ENCODE results near the gene NTSR1. TPM values are rescaled to one million over a fixed set of nuclear protein-coding genes. Genes with fewer than 3 reads are reported as not detected.

Gene NTSR1
- polyA plus RNA-seq, 1 donor from 2014 or later = 0.05 TPM

- H3K79me2 ChIP-seq (replicated peaks; ENCODE audit: insufficient read depth, low read length) = no peaks in the 10 kb centered on the region
- H3K9me2 ChIP-seq (ENCODE audit: insufficient read depth, low read length) = no peaks in the 10 kb centered on the region
- no peaks in the 10 kb centered on the region for H3K9me3 ChIP-seq (ENCODE audit: low read length)
- H3K27ac ChIP-seq (ENCODE audit: low read length) = no peak overlapping the region
- H4K20me1 ChIP-seq (ENCODE audit: insufficient read depth) = no peaks in the 10 kb centered on the region
- H3F3A ChIP-seq (ENCODE audit: insufficient read depth, low read length, poor library complexity, severe bottlenecking) = no peaks in the 10 kb centered on the region
- H3K9ac ChIP-seq (ENCODE audit: low read length) = no peak overlapping the region
- H2AFZ ChIP-seq (ENCODE audit: low read depth, low read length) = no peak overlapping the region
- no peaks in the 10 kb centered on the region for H3K36me3 ChIP-seq (ENCODE audit: insufficient read depth, low read length)
- no peak overlapping the region for H3K4me2 ChIP-seq (ENCODE audit: low read length)
- TF ChIP-seq SMC3 (conservative IDR thresholded peaks at IDR 0.05; ENCODE audit: poor library complexity) (no peak), EZH2 (IDR thresholded peaks at IDR 0.05; ENCODE audit: borderline replicate concordance, insufficient read depth, low read length, poor library complexity, severe bottlenecking) (no peak)
- no peak overlapping the region for H3K4me3 ChIP-seq (ENCODE audit: low read length)
- no peaks in the 10 kb centered on the region for H3K27me3 ChIP-seq (ENCODE audit: insufficient read depth, low read depth, low read length)
Measured at GRCh38 chr20:62761759-62762131, 53.1 kb downstream of the NTSR1 start.

GRCh38 chr20:62762376-62762775 lies 53.7 kb downstream of the NTSR1 start:
- Histone ChIP-seq H3K4me2 (ENCODE audit: low read length) (no peak overlapping the region), H2AFZ (ENCODE audit: low read depth, low read length) (no peak overlapping the region), H3K9me2 (ENCODE audit: insufficient read depth, low read length) (no peaks in the 10 kb centered on the region), H3K9ac (ENCODE audit: low read length) (no peak overlapping the region), H3K36me3 (ENCODE audit: insufficient read depth, low read length) (no peaks in the 10 kb centered on the region), H4K20me1 (ENCODE audit: insufficient read depth) (no peaks in the 10 kb centered on the region), H3K27me3 (ENCODE audit: insufficient read depth, low read depth, low read length) (no peaks in the 10 kb centered on the region), H3K27ac (ENCODE audit: low read length) (no peak overlapping the region), H3K4me3 (ENCODE audit: low read length) (no peak overlapping the region), H3F3A (ENCODE audit: insufficient read depth, low read length, poor library complexity, severe bottlenecking) (no peaks in the 10 kb centered on the region), H3K79me2 (replicated peaks; ENCODE audit: insufficient read depth, low read length) (no peaks in the 10 kb centered on the region), H3K9me3 (ENCODE audit: low read length) (no peaks in the 10 kb centered on the region)
- TF ChIP-seq TAF1 (IDR thresholded peaks at IDR 0.05; ENCODE audit: low read depth) (no peak), EP300 (conservative IDR thresholded peaks at IDR 0.05; ENCODE audit: poor library complexity, severe bottlenecking) (no peak)

- TF ChIP-seq POLR2AphosphoS5 (IDR thresholded peaks at IDR 0.05) (no peak), CTCF (IDR thresholded peaks at IDR 0.05; ENCODE audit: poor library complexity, severe bottlenecking) (no peak)
- no peak overlapping the region for H3K4me3 ChIP-seq (ENCODE audit: low read length)
- no peak overlapping the region for H3K27ac ChIP-seq (ENCODE audit: low read length)
- H2AFZ ChIP-seq (ENCODE audit: low read depth, low read length) = no peak overlapping the region
- H3K9ac ChIP-seq (ENCODE audit: low read length) = no peak overlapping the region
- no peaks in the 10 kb centered on the region for H3K27me3 ChIP-seq (ENCODE audit: insufficient read depth, low read depth, low read length)
- H3K9me3 ChIP-seq (ENCODE audit: low read length) = no peaks in the 10 kb centered on the region
- no peak overlapping the region for H3K4me2 ChIP-seq (ENCODE audit: low read length)
- H3K79me2 ChIP-seq (replicated peaks; ENCODE audit: insufficient read depth, low read length) = no peaks in the 10 kb centered on the region
- H3K9me2 ChIP-seq (ENCODE audit: insufficient read depth, low read length) = no peaks in the 10 kb centered on the region
- H3K36me3 ChIP-seq (ENCODE audit: insufficient read depth, low read length) = no peaks in the 10 kb centered on the region
- H4K20me1 ChIP-seq (ENCODE audit: insufficient read depth) = no peaks in the 10 kb centered on the region
- H3F3A ChIP-seq (ENCODE audit: insufficient read depth, low read length, poor library complexity, severe bottlenecking) = no peaks in the 10 kb centered on the region
Measured at GRCh38 chr20:62762801-62763368, 54.2 kb downstream of the NTSR1 start.

GRCh38 chr20:62763404-62763803 lies 54.8 kb downstream of the NTSR1 start:
- no peaks in the 10 kb centered on the region for H3K27me3 ChIP-seq (ENCODE audit: insufficient read depth, low read depth, low read length)
- H3F3A ChIP-seq (ENCODE audit: insufficient read depth, low read length, poor library complexity, severe bottlenecking) = no peaks in the 10 kb centered on the region
- no peaks in the 10 kb centered on the region for H3K9me2 ChIP-seq (ENCODE audit: insufficient read depth, low read length)
- H3K4me2 ChIP-seq (ENCODE audit: low read length) = no peak overlapping the region
- TF ChIP-seq TAF1 (IDR thresholded peaks at IDR 0.05; ENCODE audit: low read depth) (no peak), EP300 (conservative IDR thresholded peaks at IDR 0.05; ENCODE audit: poor library complexity, severe bottlenecking) (no peak), EZH2 (IDR thresholded peaks at IDR 0.05; ENCODE audit: borderline replicate concordance, insufficient read depth, low read length, poor library complexity, severe bottlenecking) (no peak), REST (IDR thresholded peaks at IDR 0.05; ENCODE audit: borderline replicate concordance) (no peak), CTCF (IDR thresholded peaks at IDR 0.05; ENCODE audit: poor library complexity, severe bottlenecking) (no peak), MXI1 (conservative IDR thresholded peaks at IDR 0.05; ENCODE audit: poor library complexity, severe bottlenecking) (no peak), RAD21 (conservative IDR thresholded peaks at IDR 0.05) (no peak), SMC3 (conservative IDR thresholded peaks at IDR 0.05; ENCODE audit: poor library complexity) (no peak), POLR2AphosphoS5 (IDR thresholded peaks at IDR 0.05) (no peak)
- H3K9ac ChIP-seq (ENCODE audit: low read length) = no peak overlapping the region
- no peaks in the 10 kb centered on the region for H3K36me3 ChIP-seq (ENCODE audit: insufficient read depth, low read length)
- no peaks in the 10 kb centered on the region for H4K20me1 ChIP-seq (ENCODE audit: insufficient read depth)
- no peak overlapping the region for H3K4me3 ChIP-seq (ENCODE audit: low read length)
- H3K27ac ChIP-seq (ENCODE audit: low read length) = no peak overlapping the region
- no peaks in the 10 kb centered on the region for H3K79me2 ChIP-seq (replicated peaks; ENCODE audit: insufficient read depth, low read length)
- H2AFZ ChIP-seq (ENCODE audit: low read depth, low read length) = no peak overlapping the region
- no peaks in the 10 kb centered on the region for H3K9me3 ChIP-seq (ENCODE audit: low read length)

Measured in neural cell (in vitro differentiated cells).